Endodermal cell (in vitro differentiated cells): Measurements from ENCODE around the gene ITPKC. TPM values are rescaled to one million over a fixed set of nuclear protein-coding genes. Genes with fewer than 3 reads are reported as not detected.

Experiments used
- DNase-seq: peaks from one replicate; pipeline ENCODE4 v3.0.0-alpha.2; 2017
- H3K27ac ChIP-seq: 2 replicates; pipeline ENCODE4 v1.5.1; 2013; ENCODE audit warnings: mild to moderate bottlenecking, low read depth, low read length, moderate library complexity
- H3K27me3 ChIP-seq: 2 replicates; pipeline ENCODE4 v1.6.1; 2013; ENCODE audit warnings: mild to moderate bottlenecking, low read length, moderate library complexity; ENCODE audit not compliant: insufficient read depth, control insufficient read depth, poor library complexity, severe bottlenecking
- H3K36me3 ChIP-seq: 2 replicates; pipeline ENCODE4 v1.7.0; 2013; ENCODE audit warnings: mild to moderate bottlenecking, low read length, moderate library complexity; ENCODE audit not compliant: control insufficient read depth, insufficient read depth
- H3K4me1 ChIP-seq: one replicate; pipeline ENCODE4 v1.7.0; 2013; ENCODE audit warnings: low read length; ENCODE audit not compliant: control insufficient read depth, insufficient read depth
- H3K4me3 ChIP-seq: 2 replicates; pipeline ENCODE4 v1.5.1; 2013; ENCODE audit warnings: mild to moderate bottlenecking, low read length, moderate library complexity
- H3K9ac ChIP-seq: 2 replicates; pipeline ENCODE4 v1.6.1; 2013; ENCODE audit warnings: mild to moderate bottlenecking, low read length, moderate library complexity; ENCODE audit not compliant: poor library complexity, severe bottlenecking; ENCODE audit errors: extremely low read depth
- H3K9me3 ChIP-seq: 2 replicates; pipeline ENCODE4 v1.6.1; 2013; ENCODE audit warnings: mild to moderate bottlenecking, low read length, moderate library complexity; ENCODE audit not compliant: control insufficient read depth
- H3K27ac Mint-ChIP-seq: 2 replicates; pipeline ENCODE4 v1.8.0; 2020; ENCODE audit warnings: mixed read lengths
- H3K27me3 Mint-ChIP-seq: 2 replicates; pipeline ENCODE4 v1.8.0; 2021; ENCODE audit warnings: mild to moderate bottlenecking, mixed read lengths; ENCODE audit not compliant: insufficient read depth
- H3K36me3 Mint-ChIP-seq: 2 replicates; pipeline ENCODE4 v1.8.0; 2020; ENCODE audit warnings: low read depth, mixed read lengths
- H3K4me1 Mint-ChIP-seq: 2 replicates; pipeline ENCODE4 v1.8.0; 2020; ENCODE audit warnings: mixed read lengths
- H3K4me3 Mint-ChIP-seq: 2 replicates; pipeline ENCODE4 v1.8.0; 2020; ENCODE audit warnings: mild to moderate bottlenecking, moderate library complexity, mixed read lengths
- H3K9me3 Mint-ChIP-seq: 2 replicates; pipeline ENCODE4 v1.8.0; 2020; ENCODE audit warnings: mild to moderate bottlenecking, mixed read lengths
- CTCF ChIP-seq: fragments of 200-600 bp; sonication (generic); conservative IDR thresholded peaks from 2 replicates; pipeline ENCODE4 v1.5.0; 2021; ENCODE audit warnings: antibody characterized with exemption, mild to moderate bottlenecking
- WGBS, 2 experiments: methylation state at CpG; one replicate each; pipeline versions ENCODE4 v1.1.5 to v1.1.7; 2013; ENCODE audit warnings: missing lambda C conversion rate in 2 of 2, mixed read lengths in 1 of 2; ENCODE audit not compliant: insufficient coverage in 1 of 2, insufficient read length in 1 of 2; 5-methylcytosine and 5-hydroxymethylcytosine counted together
- total RNA-seq, 2 donors: library from RNA; stranded (reverse); fragmentation: NEBNext Ultra II Directional in 1 of 2; extraction: Animal tissue kit (Norgen Biotek cat#: 25700) in 1 of 2; gene quantifications; 2 replicates in 1 of 2; 3 replicates in 1 of 2; pipeline ENCODE4 v1.2.1, GENCODE V29; 2021

ITPKC gene
- total RNA-seq, 2 donors from 2014 or later, result 9.9 to 11.1 TPM

- Histone ChIP-seq H3K36me3 (peaks cover 68% of the 10 kb centered on the region), H3K9ac (no peak overlapping the region), H3K27me3 (no peaks in the 10 kb centered on the region), H3K4me3 (no peak overlapping the region), H3K27ac (no peak overlapping the region), H3K9me3 (no peaks in the 10 kb centered on the region), H3K4me1 (no peaks in the 10 kb centered on the region)
- Mint-ChIP-seq H3K27me3 (no peaks in the 10 kb centered on the region), H3K4me3 (no peak overlapping the region), H3K27ac (no peak overlapping the region), H3K9me3 (no peaks in the 10 kb centered on the region), H3K4me1 (no peaks in the 10 kb centered on the region), H3K36me3 (peaks cover 63% of the 10 kb centered on the region)
- 91 to 96% methylated on average over 3 to 4 of the region's 4 CpGs for WGBS, 2 experiments
- no peak for TF ChIP-seq CTCF
- DNase-seq, result no peak
These were observed 35.9 kb upstream of the ITPKC start for GRCh38 chr19:40681039-40681438.

- Histone ChIP-seq H3K27ac (no peak overlapping the region), H3K4me3 (no peak overlapping the region), H3K36me3 (peaks cover 66% of the 10 kb centered on the region), H3K9ac (no peak overlapping the region), H3K27me3 (no peaks in the 10 kb centered on the region), H3K9me3 (no peaks in the 10 kb centered on the region), H3K4me1 (no peaks in the 10 kb centered on the region)
- Mint-ChIP-seq H3K4me1 (no peaks in the 10 kb centered on the region), H3K4me3 (no peak overlapping the region), H3K36me3 (peaks cover 57% of the 10 kb centered on the region), H3K27ac (no peak overlapping the region), H3K27me3 (no peaks in the 10 kb centered on the region), H3K9me3 (no peaks in the 10 kb centered on the region)
- DNase-seq, result no peak
- WGBS, 2 experiments, result 92 to 97% methylated on average over 2 to 18 of the region's 18 CpGs
- no peak for TF ChIP-seq CTCF
These were observed 34.4 kb upstream of the ITPKC start for GRCh38 chr19:40682431-40682964.

- no peak overlapping the region for H3K4me3 ChIP-seq
- no peaks in the 10 kb centered on the region for H3K9me3 Mint-ChIP-seq
- H3K27me3 ChIP-seq, result no peaks in the 10 kb centered on the region
- DNase-seq, result no peak
- no peaks in the 10 kb centered on the region for H3K27me3 Mint-ChIP-seq
- no peak overlapping the region for H3K27ac ChIP-seq
- no peak overlapping the region for H3K9ac ChIP-seq
- H3K4me3 Mint-ChIP-seq, result no peak overlapping the region
- peaks cover 48% of the 10 kb centered on the region for H3K36me3 Mint-ChIP-seq
- 95 to 96% methylated on average over 9 of the region's 9 CpGs for WGBS, 2 experiments
- TF ChIP-seq CTCF, result no peak
- no peaks in the 10 kb centered on the region for H3K4me1 ChIP-seq
- H3K36me3 ChIP-seq, result peaks cover 59% of the 10 kb centered on the region
- H3K9me3 ChIP-seq, result no peaks in the 10 kb centered on the region
- H3K27ac Mint-ChIP-seq, result no peak overlapping the region
- H3K4me1 Mint-ChIP-seq, result no peaks in the 10 kb centered on the region
These were observed 33.5 kb upstream of the ITPKC start for GRCh38 chr19:40683437-40683836.
